HepG2 (cell line): ENCODE measurements around the gene OST4. TPM values are rescaled to one million over a fixed set of nuclear protein-coding genes. Genes with fewer than 3 reads are reported as not detected.

Experiments used
- CREM ChIP-seq, 2 experiments: sonication (generic) in 1 of 2; formaldehyde crosslinking in 1 of 2; IDR thresholded peaks; 2 replicates each; pipeline versions ENCODE4 v1.4.0 to v1.6.1; 2016 to 2020; ENCODE audit warnings: antibody characterized with exemption in 1 of 2, mild to moderate bottlenecking in 1 of 2, missing genetic modification reagents in 1 of 2
- MAFG ChIP-seq: sonication (generic); formaldehyde crosslinking; IDR thresholded peaks from 2 replicates; pipeline ENCODE4 v1.5.1; 2020; ENCODE audit warnings: mild to moderate bottlenecking, missing genetic modification reagents
- NCOA1 ChIP-seq: sonication (generic); formaldehyde crosslinking; IDR thresholded peaks from 2 replicates; pipeline ENCODE4 v1.9.0; 2021; ENCODE audit warnings: missing genetic modification reagents
- NFKB2 ChIP-seq: sonication (generic); formaldehyde crosslinking; IDR thresholded peaks from 2 replicates; pipeline ENCODE4 v1.4.0; 2020; ENCODE audit warnings: missing genetic modification reagents, borderline replicate concordance
- POLR2A ChIP-seq, 2 experiments: IDR thresholded peaks; 2 replicates each; pipeline ENCODE4 v1.6.1; 2011; ENCODE audit warnings: low read depth in 2 of 2, low read length in 2 of 2, mild to moderate bottlenecking in 1 of 2, moderate library complexity in 1 of 2; ENCODE audit not compliant: insufficient read depth in 1 of 2
- POLR2AphosphoS2 ChIP-seq: IDR thresholded peaks from 2 replicates; pipeline ENCODE4 v1.6.1; 2011; ENCODE audit warnings: low read depth, low read length, improper control_type of control experiment
- PRMT3 ChIP-seq: sonication (generic); formaldehyde crosslinking; IDR thresholded peaks from 2 replicates; pipeline ENCODE4 v1.8.1; 2022; ENCODE audit warnings: low read depth, mild to moderate bottlenecking, moderate library complexity, missing genetic modification reagents, borderline replicate concordance
- SP4 ChIP-seq: sonication (generic); formaldehyde crosslinking; IDR thresholded peaks from 2 replicates; pipeline ENCODE4 v1.8.1; 2023; ENCODE audit warnings: mild to moderate bottlenecking, missing genetic modification reagents
- SSRP1 ChIP-seq: IDR thresholded peaks from 2 replicates; pipeline ENCODE4 v1.6.1; 2016; ENCODE audit warnings: control low read depth
- ZBTB25 ChIP-seq: IDR thresholded peaks from 2 replicates; pipeline ENCODE4 v1.6.1; 2018; ENCODE audit warnings: missing genetic modification reagents
- ZBTB3 ChIP-seq: sonication (generic); formaldehyde crosslinking; IDR thresholded peaks from 2 replicates; pipeline ENCODE4 v1.4.0; 2020; ENCODE audit warnings: low read depth, mild to moderate bottlenecking, moderate library complexity, missing genetic modification reagents, borderline replicate concordance
- ZFYVE20 ChIP-seq: sonication (generic); formaldehyde crosslinking; IDR thresholded peaks from 2 replicates; pipeline ENCODE4 v1.8.0; 2023; ENCODE audit warnings: low read depth, mild to moderate bottlenecking, moderate library complexity, missing genetic modification reagents, borderline replicate concordance
- ZMAT5 ChIP-seq: sonication (generic); formaldehyde crosslinking; IDR thresholded peaks from 2 replicates; pipeline ENCODE4 v1.5.0; 2020; ENCODE audit warnings: mild to moderate bottlenecking, low read depth, missing genetic modification reagents, borderline replicate concordance
- ZNF180 ChIP-seq: sonication (generic); formaldehyde crosslinking; IDR thresholded peaks from 2 replicates; pipeline ENCODE4 v1.4.0; 2020; ENCODE audit warnings: low read depth, missing genetic modification reagents, borderline replicate concordance
- ZNF225 ChIP-seq: sonication (generic); formaldehyde crosslinking; IDR thresholded peaks from 2 replicates; pipeline ENCODE4 v1.4.0; 2020; ENCODE audit warnings: mild to moderate bottlenecking, missing genetic modification reagents
- ZNF563 ChIP-seq: sonication (generic); formaldehyde crosslinking; IDR thresholded peaks from 2 replicates; pipeline ENCODE4 v1.8.0; 2022; ENCODE audit warnings: mild to moderate bottlenecking, moderate library complexity, missing genetic modification reagents
- ZNF616 ChIP-seq: sonication (generic); formaldehyde crosslinking; IDR thresholded peaks from 2 replicates; pipeline ENCODE4 v1.5.0; 2020; ENCODE audit warnings: low read depth, mild to moderate bottlenecking, missing genetic modification reagents
- ZNF761 ChIP-seq: sonication (generic); formaldehyde crosslinking; conservative IDR thresholded peaks from 2 replicates; pipeline ENCODE4 v1.4.0; 2020; ENCODE audit warnings: mild to moderate bottlenecking, missing genetic modification reagents
- ZNF792 ChIP-seq: IDR thresholded peaks from 2 replicates; pipeline ENCODE4 v1.6.1; 2016
- ZSCAN25 ChIP-seq: sonication (generic); formaldehyde crosslinking; IDR thresholded peaks from 2 replicates; pipeline ENCODE4 v1.8.0; 2022; ENCODE audit warnings: mild to moderate bottlenecking, missing genetic modification reagents
- polyA plus RNA-seq, 8 experiments: library from polyadenylated mRNA; depleted of rRNA in 3 of 8; stranded (reverse) in 7 of 8; unstranded in 1 of 8; fragments of >200 nt; fragmentation: Illumina TruSeq in 4 of 8; extraction: Trizol in 4 of 8; gene quantifications; 2 replicates each; pipeline versions ENCODE4 v1.2.1 to v1.2.3, GENCODE V29; 2011 to 2016; ENCODE audit warnings: low read depth in 4 of 8, missing spikeins in 1 of 8, mixed read lengths in 1 of 8; ENCODE audit not compliant: insufficient read depth in 1 of 8
- total RNA-seq, 5 experiments: library from RNA; depleted of rRNA; stranded (reverse); fragments of >200 nt; fragmentation: Illumina TruSeq; extraction: Trizol; gene quantifications; 2 replicates each; pipeline ENCODE4 v1.2.3, GENCODE V29; 2016; ENCODE audit warnings: low read depth in 1 of 5
- TF ChIP-seq, protein P1 (sequence below): sonication (generic); formaldehyde crosslinking; IDR thresholded peaks from 2 replicates; pipeline ENCODE4 v1.9.0; 2021; ENCODE audit warnings: missing genetic modification reagents, borderline replicate concordance

OST4 gene
- total and polyA plus RNA-seq, 2 of the 13 experiments (the other 11 are each of a cell fraction or from before 2014, with no cell fraction given), result 498 to 584 TPM

DNA sequence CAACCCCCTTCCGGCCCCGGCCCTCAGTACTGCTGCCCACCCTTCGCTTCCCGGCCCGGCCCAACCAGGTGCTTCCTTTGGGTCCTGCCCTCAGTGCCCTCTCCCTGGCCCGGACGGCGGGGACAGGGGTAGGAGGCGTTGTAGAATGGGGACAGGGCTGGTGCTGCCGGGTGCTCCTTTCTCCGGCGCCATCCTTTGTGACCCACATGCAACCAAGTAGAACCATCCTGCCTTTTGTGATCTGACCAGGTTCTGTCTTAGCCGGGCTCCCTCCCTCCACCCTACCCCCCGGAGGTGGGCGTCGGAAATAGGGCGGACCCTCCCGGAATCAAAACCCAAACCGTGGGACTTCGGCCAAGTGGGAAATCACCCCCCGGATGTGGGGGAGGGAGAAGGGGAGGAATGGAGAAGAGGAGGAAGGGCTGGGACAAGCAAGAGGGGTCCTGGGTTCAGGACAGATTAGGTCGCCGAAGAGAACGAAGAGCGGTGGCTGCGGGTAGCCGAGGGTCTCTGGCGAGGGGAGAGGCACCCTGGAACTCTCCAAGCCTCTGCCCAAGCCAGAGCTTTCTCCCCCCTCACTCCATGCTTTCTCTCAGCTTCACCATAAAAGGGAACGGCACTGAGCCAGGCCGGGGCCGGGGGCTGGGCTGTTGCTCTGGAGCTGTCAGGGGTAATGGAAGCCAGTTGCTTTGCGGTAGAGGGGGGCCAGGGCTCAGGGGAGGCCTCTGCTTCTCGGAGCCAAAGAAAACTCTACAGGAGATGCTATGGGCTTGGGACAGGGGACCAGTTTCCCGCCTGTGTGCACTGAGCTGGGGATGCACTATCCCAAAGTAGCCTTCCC lies 756 bp upstream of the OST4 start (continued):
- TF ChIP-seq, protein P1, sequence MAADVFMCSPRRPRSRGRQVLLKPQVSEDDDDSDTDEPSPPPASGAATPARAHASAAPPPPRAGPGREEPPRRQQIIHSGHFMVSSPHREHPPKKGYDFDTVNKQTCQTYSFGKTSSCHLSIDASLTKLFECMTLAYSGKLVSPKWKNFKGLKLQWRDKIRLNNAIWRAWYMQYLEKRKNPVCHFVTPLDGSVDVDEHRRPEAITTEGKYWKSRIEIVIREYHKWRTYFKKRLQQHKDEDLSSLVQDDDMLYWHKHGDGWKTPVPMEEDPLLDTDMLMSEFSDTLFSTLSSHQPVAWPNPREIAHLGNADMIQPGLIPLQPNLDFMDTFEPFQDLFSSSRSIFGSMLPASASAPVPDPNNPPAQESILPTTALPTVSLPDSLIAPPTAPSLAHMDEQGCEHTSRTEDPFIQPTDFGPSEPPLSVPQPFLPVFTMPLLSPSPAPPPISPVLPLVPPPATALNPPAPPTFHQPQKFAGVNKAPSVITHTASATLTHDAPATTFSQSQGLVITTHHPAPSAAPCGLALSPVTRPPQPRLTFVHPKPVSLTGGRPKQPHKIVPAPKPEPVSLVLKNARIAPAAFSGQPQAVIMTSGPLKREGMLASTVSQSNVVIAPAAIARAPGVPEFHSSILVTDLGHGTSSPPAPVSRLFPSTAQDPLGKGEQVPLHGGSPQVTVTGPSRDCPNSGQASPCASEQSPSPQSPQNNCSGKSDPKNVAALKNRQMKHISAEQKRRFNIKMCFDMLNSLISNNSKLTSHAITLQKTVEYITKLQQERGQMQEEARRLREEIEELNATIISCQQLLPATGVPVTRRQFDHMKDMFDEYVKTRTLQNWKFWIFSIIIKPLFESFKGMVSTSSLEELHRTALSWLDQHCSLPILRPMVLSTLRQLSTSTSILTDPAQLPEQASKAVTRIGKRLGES (CRISPR knock-in tag), result no peak
- TF ChIP-seq ZNF792 (0 out of 2 replicates have a peak, but pooled peaks have one; percentile 10), ZNF616 (CRISPR knock-in tag) (no peak), ZNF180 (CRISPR knock-in tag) (no peak), ZSCAN25 (CRISPR knock-in tag) (0 out of 2 replicates have a peak, but pooled peaks have one; percentile 49), ZNF225 (CRISPR knock-in tag) (peak; percentile 23; the same call in 1 of the 2 replicates), CREM (IDR thresholded peaks at IDR 0.05) (no peak), CREM (CRISPR knock-in tag; IDR thresholded peaks at IDR 0.05) (no peak), PRMT3 (CRISPR knock-in tag) (no peak), NFKB2 (CRISPR knock-in tag) (peak; percentile 21; the same call in 1 of the 2 replicates), MAFG (CRISPR knock-in tag) (no peak), SSRP1 (no peak), SP4 (no peak; the same call in 1 of the 2 replicates), ZNF761 (CRISPR knock-in tag) (no peak), ZMAT5 (no peak), ZBTB25 (CRISPR knock-in tag) (no peak), POLR2A (IDR thresholded peaks at IDR 0.05; ENCODE audit: insufficient read depth in 1 of 2, low read depth in 2 of 2, low read length in 2 of 2) (no peak), POLR2AphosphoS2 (no peak), ZFYVE20 (CRISPR knock-in tag) (no peak), ZNF563 (CRISPR knock-in tag) (no peak), ZBTB3 (CRISPR knock-in tag) (0 out of 2 replicates have a peak, but pooled peaks have one; percentile 13), NCOA1 (CRISPR knock-in tag) (0 out of 2 replicates have a peak, but pooled peaks have one; percentile 63)
